Panc1 (cell line): Measurements from ENCODE around the gene MBD3L3.
A peak's percentile ranks its signal among the peaks of the same experiment; 100 is the strongest.

Experiments used
- CTCF ChIP-seq: fragments of 450-650 bp; IDR thresholded peaks from 2 replicates; pipeline ENCODE4 v1.5.1; 2017; ENCODE audit warnings: mild to moderate bottlenecking
- POLR2AphosphoS5 ChIP-seq: IDR thresholded peaks from 2 replicates; pipeline ENCODE4 v1.6.1; 2012; ENCODE audit warnings: mild to moderate bottlenecking, low read depth, low read length, moderate library complexity
- REST ChIP-seq, 2 experiments: IDR thresholded peaks; 2 replicates each; pipeline ENCODE4 v1.6.1; 2011 to 2012; ENCODE audit warnings: low read depth in 2 of 2, control low read depth in 1 of 2, low read length in 1 of 2, mild to moderate bottlenecking in 1 of 2, moderate library complexity in 1 of 2; ENCODE audit not compliant: insufficient read depth in 1 of 2
- SIN3A ChIP-seq: IDR thresholded peaks from 2 replicates; pipeline ENCODE4 v1.6.1; 2012; ENCODE audit warnings: low read depth, mild to moderate bottlenecking, low read length, moderate library complexity, borderline replicate concordance; ENCODE audit not compliant: insufficient read depth

GRCh38 chr19:7069904-7070226 lies 11.4 kb upstream of the MBD3L3 start:
- no peak for TF ChIP-seq POLR2AphosphoS5
- TF ChIP-seq CTCF = no peak
- no peak for TF ChIP-seq REST (IDR thresholded peaks at IDR 0.05; ENCODE audit: insufficient read depth in 1 of 2, low read depth in 2 of 2, low read length in 1 of 2)
- 0 out of 2 replicates have a peak, but pooled peaks have one; percentile 33 for TF ChIP-seq SIN3A
